ENCODE measurements around the gene MGAT1.
A peak's percentile ranks its signal among the peaks of the same experiment; 100 is the strongest.

MGAT1 gene

GRCh38 chr5:180823940-180824629 is 21.5 kb upstream of the MGAT1 start:
- DNase-seq, result no peak

GRCh38 chr5:180823346-180823745 is 20.7 kb upstream of the MGAT1 start:
- no peak for DNase-seq

GRCh38 chr5:180821538-180821937 is 18.9 kb upstream of the MGAT1 start:
- no peak for DNase-seq

GRCh38 chr5:180820788-180821321 is 18.2 kb upstream of the MGAT1 start:
- DNase-seq, result no peak

GRCh38 chr5:180818677-180819341 is 16.2 kb upstream of the MGAT1 start:
- no peak for DNase-seq

- DNase-seq, result no peak
Observed at GRCh38 chr5:180817893-180818674, 15.5 kb upstream of the MGAT1 start.

GRCh38 chr5:180816608-180817534 is 14.3 kb upstream of the MGAT1 start:
- DNase-seq, result no peak

GRCh38 chr5:180815293-180815917 is 12.8 kb upstream of the MGAT1 start:
- DNase-seq, result no peak

GRCh38 chr5:180813420-180813819 is 10.8 kb upstream of the MGAT1 start:
- DNase-seq, result no peak

GRCh38 chr5:180811623-180812124 is 9.1 kb upstream of the MGAT1 start:
- no peak for DNase-seq

- no peak for DNase-seq
Observed at GRCh38 chr5:180810959-180811622, 8.5 kb upstream of the MGAT1 start.

GRCh38 chr5:180810210-180810958 is 7.8 kb upstream of the MGAT1 start:
- peak; percentile 91 for DNase-seq

- DNase-seq, result peak; percentile 76
Observed at GRCh38 chr5:180809403-180810209, 7.0 kb upstream of the MGAT1 start.

GRCh38 chr5:180808461-180809000 is 5.9 kb upstream of the MGAT1 start:
- DNase-seq, result no peak

- DNase-seq, result no peak
Observed at GRCh38 chr5:180807654-180808414, 5.2 kb upstream of the MGAT1 start.

- no peak for DNase-seq
Observed at GRCh38 chr5:180807046-180807445, 4.4 kb upstream of the MGAT1 start.

GRCh38 chr5:180806351-180807011 is 3.9 kb upstream of the MGAT1 start:
- DNase-seq, result no peak

GRCh38 chr5:180804129-180804618 is 1.6 kb upstream of the MGAT1 start:
- DNase-seq, result no peak

Data from effector CD8-positive, alpha-beta T cell (primary cell).